GM12878 (cell line): ENCODE data around the gene PATJ. TPM values are rescaled to one million over a fixed set of nuclear protein-coding genes. Genes with fewer than 3 reads are reported as not detected.

ENCODE experiments used
- ATAC-seq: fragments of 200-7000 bp; cut with Tn5 transposase; 3 replicates; pipeline ENCODE4 v1.9.1; 2020; ENCODE audit warnings: mild to moderate bottlenecking, moderate library complexity
- BruUV-seq: library from RNA; stranded (reverse); fragments of 400-500 nt; replicated peaks from 2 replicates; lab custom pipeline; 2021; lab: Mats Ljungman, UMichigan
- CTCF ChIA-PET: fragments of 300-600 bp; sonication (Branson Sonifier 250); formaldehyde crosslinking; extraction: SDS; loops from one replicate; lab custom pipeline; 2021; ENCODE audit warnings: inconsistent platforms; lab: Yijun Ruan, JAX
- POLR2A ChIA-PET: fragments of 350-600 bp; formaldehyde crosslinking; extraction: SDS; loops from one replicate; lab custom pipeline; 2021; ENCODE audit warnings: inconsistent platforms; lab: Charles Lee
- RAD21 ChIA-PET: fragments of 300-600 bp; sonication (Branson Sonifier 250); formaldehyde crosslinking; loops from one replicate; lab custom pipeline; 2023; ENCODE audit warnings: antibody characterized with exemption; ENCODE audit not compliant: unreplicated experiment; lab: Charles Lee
- SMC1A ChIA-PET: fragments of 300-600 bp; sonication (Branson Sonifier 250); formaldehyde crosslinking; loops from one replicate; lab custom pipeline; 2023; ENCODE audit not compliant: unreplicated experiment, uncharacterized antibody; lab: Charles Lee
- DNase-seq: peaks from one replicate; pipeline ENCODE4 v3.0.0-alpha.2; 2011; ENCODE audit warnings: low read depth, low spot score
- FAIRE-seq: peaks from 3 replicates; lab custom pipeline; 2011; peaks lifted over from hg19 to GRCh38; lab: Jason Lieb, UNC
- H2AFZ ChIP-seq: 2 replicates; pipeline ENCODE4 v1.6.0; 2011; ENCODE audit warnings: low read depth, low read length, control low read depth; ENCODE audit not compliant: control insufficient read depth
- H3K27ac ChIP-seq: 2 replicates; pipeline ENCODE4 v1.5.1; 2011; ENCODE audit warnings: control low read depth; ENCODE audit not compliant: control insufficient read depth, insufficient read depth
- H3K27me3 ChIP-seq, 2 experiments: replicated peaks in 1 of 2; 2 replicates each; pipeline versions ENCODE4 v1.6.0 to v1.6.1; 2011; ENCODE audit warnings: low read length in 1 of 2; ENCODE audit not compliant: control insufficient read depth in 2 of 2, insufficient read depth in 2 of 2
- H3K36me3 ChIP-seq, 2 experiments: 2 replicates each; pipeline ENCODE4 v1.5.1; 2011; ENCODE audit warnings: low read length in 1 of 2; ENCODE audit not compliant: control insufficient read depth in 2 of 2, insufficient read depth in 2 of 2
- H3K4me1 ChIP-seq: 2 replicates; pipeline ENCODE4 v1.6.1; 2011; ENCODE audit warnings: mild to moderate bottlenecking, low read length, moderate library complexity, mixed read lengths; ENCODE audit not compliant: control insufficient read depth, insufficient read depth
- H3K4me2 ChIP-seq: 2 replicates; pipeline ENCODE4 v1.6.0; 2011; ENCODE audit warnings: control low read depth; ENCODE audit not compliant: control insufficient read depth, insufficient read depth
- H3K4me3 ChIP-seq: fragments of 200-600 bp; sonication (generic); 2 replicates; pipeline ENCODE4 v1.5.1; 2016
- H3K79me2 ChIP-seq: 2 replicates; pipeline ENCODE4 v1.6.0; 2011; ENCODE audit warnings: low read length; ENCODE audit not compliant: control insufficient read depth, insufficient read depth
- H3K9ac ChIP-seq: 2 replicates; pipeline ENCODE4 v1.8.0; 2011; ENCODE audit warnings: low read length, control low read depth, mixed read lengths; ENCODE audit not compliant: control insufficient read depth, insufficient read depth
- H3K9me3 ChIP-seq: replicated peaks from 3 replicates; pipeline ENCODE4 v1.5.1; 2011; ENCODE audit warnings: mild to moderate bottlenecking, low read length; ENCODE audit not compliant: control insufficient read depth, insufficient read depth
- H4K20me1 ChIP-seq: 2 replicates; pipeline ENCODE4 v1.6.0; 2011; ENCODE audit not compliant: control insufficient read depth, insufficient read depth
- CBFB ChIP-seq: IDR thresholded peaks from 2 replicates; pipeline ENCODE4 v1.6.1; 2016; ENCODE audit warnings: antibody characterized with exemption, low read depth
- CBX5 ChIP-seq: sonication (generic); IDR thresholded peaks from 2 replicates; pipeline ENCODE4 v1.6.1; 2016; ENCODE audit warnings: low read depth, moderate library complexity, mild to moderate bottlenecking, inconsistent platforms
- CHD1 ChIP-seq: IDR thresholded peaks from 2 replicates; pipeline ENCODE4 v1.6.1; 2012; ENCODE audit warnings: low read depth, low read length, improper control_type of control experiment
- CREM ChIP-seq: IDR thresholded peaks from 2 replicates; pipeline ENCODE4 v1.6.1; 2014; ENCODE audit warnings: antibody characterized with exemption, low read depth
- EED ChIP-seq: sonication (generic); IDR thresholded peaks from 2 replicates; pipeline ENCODE4 v1.6.1; 2016; ENCODE audit warnings: antibody characterized with exemption, low read depth
- IKZF2 ChIP-seq, 2 experiments: fragments of 450-650 bp; IDR thresholded peaks; 2 replicates each; pipeline ENCODE4 v1.6.1; 2017; ENCODE audit warnings: mild to moderate bottlenecking in 2 of 2, moderate library complexity in 2 of 2
- MXI1 ChIP-seq: fragments of 150-350 bp; IDR thresholded peaks from 2 replicates; pipeline ENCODE4 v1.6.1; 2011; ENCODE audit warnings: low read depth, mild to moderate bottlenecking, inconsistent platforms, low read length, improper control_type of control experiment
- RB1 ChIP-seq: fragments of 450-650 bp; formaldehyde crosslinking; IDR thresholded peaks from 2 replicates; pipeline ENCODE4 v1.6.1; 2017; ENCODE audit warnings: mild to moderate bottlenecking, borderline replicate concordance
- SMARCA5 ChIP-seq: fragments of 450-650 bp; IDR thresholded peaks from 2 replicates; pipeline ENCODE4 v1.6.1; 2017; ENCODE audit warnings: mild to moderate bottlenecking
- SREBF2 ChIP-seq: IDR thresholded peaks from 2 replicates; pipeline ENCODE4 v1.6.1; 2012; ENCODE audit warnings: mild to moderate bottlenecking, low read length
- ZNF207 ChIP-seq: fragments of 450-650 bp; IDR thresholded peaks from 2 replicates; pipeline ENCODE4 v1.6.1; 2014; ENCODE audit warnings: antibody characterized with exemption, mild to moderate bottlenecking, borderline replicate concordance
- in situ Hi-C: fragments of 300-500 bp; cut with MboI; formaldehyde crosslinking; loops from 9 replicates; pipeline ENCODE4 v1.14.3; 2018; ENCODE audit warnings: mixed read lengths
- intact Hi-C: fragments of 100-400 bp; cut with micrococcal nuclease; formaldehyde crosslinking; loops from one replicate; pipeline ENCODE4 v1.14.2; 2022; ENCODE audit not compliant: unreplicated experiment
- polyA plus RNA-seq, 11 experiments: library from polyadenylated mRNA; depleted of rRNA in 4 of 11; unstranded in 6 of 11; stranded (reverse) in 5 of 11; fragments of >200 nt; fragmentation: Nextera tagmentation in 4 of 11; fragmentation: Illumina TruSeq in 1 of 11; extraction: Ambion mirVana in 4 of 11; extraction: Trizol in 1 of 11; gene quantifications; 1 replicate in 1 of 11; 2 replicates in 10 of 11; pipeline versions ENCODE4 v1.2.1 to v1.2.3, GENCODE V29; 2011 to 2016; ENCODE audit warnings: inconsistent platforms in 2 of 11, missing spikeins in 2 of 11, low read depth in 1 of 11
- total RNA-seq, 4 experiments: library from RNA; depleted of rRNA in 3 of 4; stranded (reverse); fragments of >200 nt in 3 of 4; fragmentation: Illumina TruSeq in 1 of 4; extraction: Trizol in 1 of 4; gene quantifications; 2 replicates each; pipeline versions ENCODE4 v1.2.1 to v1.2.3, GENCODE V29; 2013 to 2021
- TF ChIP-seq, protein P1 (sequence below): fragments of 450-650 bp; IDR thresholded peaks from 2 replicates; pipeline ENCODE4 v1.6.1; 2017; ENCODE audit warnings: mild to moderate bottlenecking, moderate library complexity
- TF ChIP-seq, protein P2 (sequence below): fragments of 150-350 bp; IDR thresholded peaks from 2 replicates; pipeline ENCODE4 v1.6.1; 2016; ENCODE audit warnings: low read depth, low read length
- TF ChIP-seq, protein P3 (sequence below): IDR thresholded peaks from 2 replicates; pipeline ENCODE4 v1.6.1; 2012; ENCODE audit warnings: low read depth, low read length, improper control_type of control experiment
- TF ChIP-seq, protein P4 (sequence below): fragments of 450-650 bp; IDR thresholded peaks from 2 replicates; pipeline ENCODE4 v1.6.1; 2014; ENCODE audit warnings: mild to moderate bottlenecking
- TF ChIP-seq, protein P5 (sequence below): IDR thresholded peaks from 2 replicates; pipeline ENCODE4 v1.6.1; 2011; ENCODE audit warnings: mild to moderate bottlenecking, low read depth, low read length, moderate library complexity; ENCODE audit not compliant: insufficient replicate concordance

PATJ gene
- total and polyA plus RNA-seq, 10 of the 15 experiments (the other 5 are each of a cell fraction or from before 2014, with no cell fraction given), result 2.8 to 13.9 (median 6.9) TPM

DNA sequence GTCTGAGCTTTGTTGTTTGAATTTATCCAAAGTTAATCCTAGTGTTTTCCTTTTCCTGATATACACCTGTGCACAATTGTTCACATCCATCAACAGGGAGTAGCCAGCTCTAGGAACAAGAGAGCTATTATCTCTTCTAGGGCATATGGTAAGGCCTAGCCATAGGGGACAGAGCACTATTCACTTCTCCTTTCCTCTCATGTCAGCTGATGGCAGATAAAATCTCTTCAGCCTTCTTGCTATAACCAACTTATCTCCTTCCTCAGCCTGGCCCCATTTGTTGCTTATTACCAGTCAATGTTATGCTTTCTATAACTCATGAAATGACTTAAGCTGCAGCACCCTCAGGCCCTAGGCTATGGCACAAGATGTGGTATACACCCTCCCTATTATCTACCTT, 38.9 kb downstream of the PATJ start:
- intact Hi-C loops (no loop called here), in situ Hi-C loops (no loop called here)
- no TSS peak for BruUV-seq
- ChIA-PET RAD21 (no interaction called here), POLR2A (interaction anchor here (0.6 kb wide), 1 partner anchor 53 kb away, joined by 7 read pairs; no protein-coding TSS in a partner anchor), CTCF (interaction anchor here (0.7 kb wide), 1 partner anchor 11 kb away, joined by 3 read pairs; no protein-coding TSS in a partner anchor), SMC1A (interaction anchor here (0.8 kb wide), 1 partner anchor 141 kb away, joined by 3 read pairs; no protein-coding TSS in a partner anchor)
- H3K27ac ChIP-seq, result no peak overlapping the region
- H3K4me3 ChIP-seq, result no peak overlapping the region
- no peaks in the 10 kb centered on the region for H3K27me3 ChIP-seq
- DNase-seq, result no peak
- no peaks in the 10 kb centered on the region for H3K79me2 ChIP-seq
- no peak overlapping the region for H2AFZ ChIP-seq
- H3K9ac ChIP-seq, result no peak overlapping the region
- H3K4me2 ChIP-seq, result no peak overlapping the region
- H3K9me3 ChIP-seq, result no peaks in the 10 kb centered on the region
- H3K36me3 ChIP-seq, result no peaks in the 10 kb centered on the region
- no peak for FAIRE-seq
- H3K4me1 ChIP-seq, result no peaks in the 10 kb centered on the region; the same call in 1 of the 2 replicates
- H4K20me1 ChIP-seq, result no peaks in the 10 kb centered on the region
- no peak for ATAC-seq
- no peak for TF ChIP-seq IKZF2 (IDR thresholded peaks at IDR 0.05)
- TF ChIP-seq, protein P1, sequence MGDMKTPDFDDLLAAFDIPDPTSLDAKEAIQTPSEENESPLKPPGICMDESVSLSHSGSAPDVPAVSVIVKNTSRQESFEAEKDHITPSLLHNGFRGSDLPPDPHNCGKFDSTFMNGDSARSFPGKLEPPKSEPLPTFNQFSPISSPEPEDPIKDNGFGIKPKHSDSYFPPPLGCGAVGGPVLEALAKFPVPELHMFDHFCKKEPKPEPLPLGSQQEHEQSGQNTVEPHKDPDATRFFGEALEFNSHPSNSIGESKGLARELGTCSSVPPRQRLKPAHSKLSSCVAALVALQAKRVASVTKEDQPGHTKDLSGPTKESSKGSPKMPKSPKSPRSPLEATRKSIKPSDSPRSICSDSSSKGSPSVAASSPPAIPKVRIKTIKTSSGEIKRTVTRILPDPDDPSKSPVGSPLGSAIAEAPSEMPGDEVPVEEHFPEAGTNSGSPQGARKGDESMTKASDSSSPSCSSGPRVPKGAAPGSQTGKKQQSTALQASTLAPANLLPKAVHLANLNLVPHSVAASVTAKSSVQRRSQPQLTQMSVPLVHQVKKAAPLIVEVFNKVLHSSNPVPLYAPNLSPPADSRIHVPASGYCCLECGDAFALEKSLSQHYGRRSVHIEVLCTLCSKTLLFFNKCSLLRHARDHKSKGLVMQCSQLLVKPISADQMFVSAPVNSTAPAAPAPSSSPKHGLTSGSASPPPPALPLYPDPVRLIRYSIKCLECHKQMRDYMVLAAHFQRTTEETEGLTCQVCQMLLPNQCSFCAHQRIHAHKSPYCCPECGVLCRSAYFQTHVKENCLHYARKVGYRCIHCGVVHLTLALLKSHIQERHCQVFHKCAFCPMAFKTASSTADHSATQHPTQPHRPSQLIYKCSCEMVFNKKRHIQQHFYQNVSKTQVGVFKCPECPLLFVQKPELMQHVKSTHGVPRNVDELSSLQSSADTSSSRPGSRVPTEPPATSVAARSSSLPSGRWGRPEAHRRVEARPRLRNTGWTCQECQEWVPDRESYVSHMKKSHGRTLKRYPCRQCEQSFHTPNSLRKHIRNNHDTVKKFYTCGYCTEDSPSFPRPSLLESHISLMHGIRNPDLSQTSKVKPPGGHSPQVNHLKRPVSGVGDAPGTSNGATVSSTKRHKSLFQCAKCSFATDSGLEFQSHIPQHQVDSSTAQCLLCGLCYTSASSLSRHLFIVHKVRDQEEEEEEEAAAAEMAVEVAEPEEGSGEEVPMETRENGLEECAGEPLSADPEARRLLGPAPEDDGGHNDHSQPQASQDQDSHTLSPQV, result no peak
- TF ChIP-seq ZNF207, result no peak
- TF ChIP-seq, protein P2, sequence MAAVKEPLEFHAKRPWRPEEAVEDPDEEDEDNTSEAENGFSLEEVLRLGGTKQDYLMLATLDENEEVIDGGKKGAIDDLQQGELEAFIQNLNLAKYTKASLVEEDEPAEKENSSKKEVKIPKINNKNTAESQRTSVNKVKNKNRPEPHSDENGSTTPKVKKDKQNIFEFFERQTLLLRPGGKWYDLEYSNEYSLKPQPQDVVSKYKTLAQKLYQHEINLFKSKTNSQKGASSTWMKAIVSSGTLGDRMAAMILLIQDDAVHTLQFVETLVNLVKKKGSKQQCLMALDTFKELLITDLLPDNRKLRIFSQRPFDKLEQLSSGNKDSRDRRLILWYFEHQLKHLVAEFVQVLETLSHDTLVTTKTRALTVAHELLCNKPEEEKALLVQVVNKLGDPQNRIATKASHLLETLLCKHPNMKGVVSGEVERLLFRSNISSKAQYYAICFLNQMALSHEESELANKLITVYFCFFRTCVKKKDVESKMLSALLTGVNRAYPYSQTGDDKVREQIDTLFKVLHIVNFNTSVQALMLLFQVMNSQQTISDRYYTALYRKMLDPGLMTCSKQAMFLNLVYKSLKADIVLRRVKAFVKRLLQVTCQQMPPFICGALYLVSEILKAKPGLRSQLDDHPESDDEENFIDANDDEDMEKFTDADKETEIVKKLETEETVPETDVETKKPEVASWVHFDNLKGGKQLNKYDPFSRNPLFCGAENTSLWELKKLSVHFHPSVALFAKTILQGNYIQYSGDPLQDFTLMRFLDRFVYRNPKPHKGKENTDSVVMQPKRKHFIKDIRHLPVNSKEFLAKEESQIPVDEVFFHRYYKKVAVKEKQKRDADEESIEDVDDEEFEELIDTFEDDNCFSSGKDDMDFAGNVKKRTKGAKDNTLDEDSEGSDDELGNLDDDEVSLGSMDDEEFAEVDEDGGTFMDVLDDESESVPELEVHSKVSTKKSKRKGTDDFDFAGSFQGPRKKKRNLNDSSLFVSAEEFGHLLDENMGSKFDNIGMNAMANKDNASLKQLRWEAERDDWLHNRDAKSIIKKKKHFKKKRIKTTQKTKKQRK, result no peak
- TF ChIP-seq CREM, result no peak
- no peak for TF ChIP-seq RB1
- no peak for TF ChIP-seq CBX5
- TF ChIP-seq SREBF2, result no peak
- TF ChIP-seq MXI1, result no peak
- TF ChIP-seq, protein P3, sequence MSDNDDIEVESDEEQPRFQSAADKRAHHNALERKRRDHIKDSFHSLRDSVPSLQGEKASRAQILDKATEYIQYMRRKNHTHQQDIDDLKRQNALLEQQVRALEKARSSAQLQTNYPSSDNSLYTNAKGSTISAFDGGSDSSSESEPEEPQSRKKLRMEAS, result no peak
- TF ChIP-seq EED, result no peak
- TF ChIP-seq CBFB, result no peak
- TF ChIP-seq CHD1, result no peak
- TF ChIP-seq, protein P4, sequence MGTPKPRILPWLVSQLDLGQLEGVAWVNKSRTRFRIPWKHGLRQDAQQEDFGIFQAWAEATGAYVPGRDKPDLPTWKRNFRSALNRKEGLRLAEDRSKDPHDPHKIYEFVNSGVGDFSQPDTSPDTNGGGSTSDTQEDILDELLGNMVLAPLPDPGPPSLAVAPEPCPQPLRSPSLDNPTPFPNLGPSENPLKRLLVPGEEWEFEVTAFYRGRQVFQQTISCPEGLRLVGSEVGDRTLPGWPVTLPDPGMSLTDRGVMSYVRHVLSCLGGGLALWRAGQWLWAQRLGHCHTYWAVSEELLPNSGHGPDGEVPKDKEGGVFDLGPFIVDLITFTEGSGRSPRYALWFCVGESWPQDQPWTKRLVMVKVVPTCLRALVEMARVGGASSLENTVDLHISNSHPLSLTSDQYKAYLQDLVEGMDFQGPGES, result no peak
- TF ChIP-seq, protein P5, sequence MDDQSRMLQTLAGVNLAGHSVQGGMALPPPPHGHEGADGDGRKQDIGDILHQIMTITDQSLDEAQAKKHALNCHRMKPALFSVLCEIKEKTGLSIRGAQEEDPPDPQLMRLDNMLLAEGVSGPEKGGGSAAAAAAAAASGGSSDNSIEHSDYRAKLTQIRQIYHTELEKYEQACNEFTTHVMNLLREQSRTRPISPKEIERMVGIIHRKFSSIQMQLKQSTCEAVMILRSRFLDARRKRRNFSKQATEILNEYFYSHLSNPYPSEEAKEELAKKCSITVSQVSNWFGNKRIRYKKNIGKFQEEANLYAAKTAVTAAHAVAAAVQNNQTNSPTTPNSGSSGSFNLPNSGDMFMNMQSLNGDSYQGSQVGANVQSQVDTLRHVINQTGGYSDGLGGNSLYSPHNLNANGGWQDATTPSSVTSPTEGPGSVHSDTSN, result no peak
- no peak for TF ChIP-seq SMARCA5
